Activated naive CD4-positive, alpha-beta T cell treated with anti-CD3 and anti-CD28 coated beads, Interleukin-2, amount 10 ng/mL, durations not matched to agents 7 days and 5 days (primary cell): Measurements from ENCODE around the gene COL25A1.

Experiments used
- CTCF ChIA-PET: fragments of 350-600 bp; sonication (Branson Sonifier 250); formaldehyde crosslinking; loops from one replicate; lab custom pipeline; 2021; ENCODE audit warnings: antibody characterized with exemption; lab: Charles Lee
- DNase-seq: peaks from one replicate; pipeline ENCODE4 v3.0.0-alpha.2; 2020
- H3K27ac Mint-ChIP-seq: one replicate; pipeline ENCODE4 v1.8.0; 2021; ENCODE audit warnings: mild to moderate bottlenecking, moderate library complexity, mixed read lengths
- H3K27me3 Mint-ChIP-seq: one replicate; pipeline ENCODE4 v1.8.0; 2021; ENCODE audit warnings: mild to moderate bottlenecking, mixed read lengths
- H3K36me3 Mint-ChIP-seq: one replicate; pipeline ENCODE4 v1.8.0; 2021; ENCODE audit warnings: mixed read lengths
- H3K4me1 Mint-ChIP-seq: one replicate; pipeline ENCODE4 v1.8.0; 2021; ENCODE audit warnings: mixed read lengths
- H3K4me3 Mint-ChIP-seq: one replicate; pipeline ENCODE4 v1.8.0; 2021; ENCODE audit warnings: mild to moderate bottlenecking, moderate library complexity, mixed read lengths
- H3K9me3 Mint-ChIP-seq: one replicate; pipeline ENCODE4 v1.8.0; 2021; ENCODE audit warnings: mixed read lengths

The COL25A1 gene

GRCh38 chr4:108830509-108831244 lies 471.8 kb downstream of the COL25A1 start:
- no peak for DNase-seq
- no peak overlapping the region for H3K4me3 Mint-ChIP-seq
- peaks cover 9% of the 10 kb centered on the region for H3K4me1 Mint-ChIP-seq
- H3K9me3 Mint-ChIP-seq: no peaks in the 10 kb centered on the region
- no peaks in the 10 kb centered on the region for H3K36me3 Mint-ChIP-seq
- H3K27ac Mint-ChIP-seq: no peak overlapping the region
- peaks cover 17% of the 10 kb centered on the region for H3K27me3 Mint-ChIP-seq
- CTCF ChIA-PET: interaction anchor here (1.0 kb wide), 1 partner anchor 17 kb away, joined by 4 read pairs; no protein-coding TSS in a partner anchor

- DNase-seq: no peak
- CTCF ChIA-PET: interaction anchor here (1.0 kb wide), 1 partner anchor 17 kb away, joined by 4 read pairs; no protein-coding TSS in a partner anchor
- H3K27ac Mint-ChIP-seq: no peak overlapping the region
- H3K4me1 Mint-ChIP-seq: peaks cover 9% of the 10 kb centered on the region
- H3K36me3 Mint-ChIP-seq: no peaks in the 10 kb centered on the region
- peaks cover 17% of the 10 kb centered on the region for H3K27me3 Mint-ChIP-seq
- H3K9me3 Mint-ChIP-seq: no peaks in the 10 kb centered on the region
- no peak overlapping the region for H3K4me3 Mint-ChIP-seq
These were observed 472.4 kb downstream of the COL25A1 start for GRCh38 chr4:108829966-108830492.

GRCh38 chr4:108828620-108829019 lies 473.8 kb downstream of the COL25A1 start:
- DNase-seq: no peak
- H3K9me3 Mint-ChIP-seq: no peaks in the 10 kb centered on the region
- H3K27me3 Mint-ChIP-seq: peaks cover 11% of the 10 kb centered on the region
- peaks cover 5% of the 10 kb centered on the region for H3K4me1 Mint-ChIP-seq
- no peaks in the 10 kb centered on the region for H3K36me3 Mint-ChIP-seq
- CTCF ChIA-PET: no interaction called here
- H3K4me3 Mint-ChIP-seq: no peak overlapping the region
- no peak overlapping the region for H3K27ac Mint-ChIP-seq

DNA sequence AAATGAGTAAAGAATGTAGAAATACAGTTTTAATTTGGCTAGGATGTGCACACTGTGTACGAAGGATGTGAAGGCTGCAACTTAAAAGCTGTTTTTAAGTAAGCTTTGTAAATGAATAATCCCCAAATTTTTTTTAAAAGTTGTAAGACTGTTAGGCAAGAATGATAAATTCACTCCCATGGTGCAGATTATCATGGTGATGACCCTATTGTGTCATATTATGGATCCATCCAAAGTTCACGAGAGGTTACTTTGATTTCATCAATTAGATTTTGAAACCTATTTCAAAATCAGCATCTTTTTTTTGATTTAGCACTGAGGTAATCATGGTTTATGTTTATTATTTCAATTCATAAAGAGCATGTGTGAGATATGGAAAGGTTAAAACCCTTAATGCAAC lies 476.7 kb downstream of the COL25A1 start:
- no peaks in the 10 kb centered on the region for H3K9me3 Mint-ChIP-seq
- no peaks in the 10 kb centered on the region for H3K36me3 Mint-ChIP-seq
- CTCF ChIA-PET: no interaction called here
- no peak overlapping the region for H3K27ac Mint-ChIP-seq
- peaks cover 4% of the 10 kb centered on the region for H3K4me1 Mint-ChIP-seq
- no peak for DNase-seq
- peaks cover 9% of the 10 kb centered on the region for H3K27me3 Mint-ChIP-seq
- H3K4me3 Mint-ChIP-seq: no peak overlapping the region

DNA sequence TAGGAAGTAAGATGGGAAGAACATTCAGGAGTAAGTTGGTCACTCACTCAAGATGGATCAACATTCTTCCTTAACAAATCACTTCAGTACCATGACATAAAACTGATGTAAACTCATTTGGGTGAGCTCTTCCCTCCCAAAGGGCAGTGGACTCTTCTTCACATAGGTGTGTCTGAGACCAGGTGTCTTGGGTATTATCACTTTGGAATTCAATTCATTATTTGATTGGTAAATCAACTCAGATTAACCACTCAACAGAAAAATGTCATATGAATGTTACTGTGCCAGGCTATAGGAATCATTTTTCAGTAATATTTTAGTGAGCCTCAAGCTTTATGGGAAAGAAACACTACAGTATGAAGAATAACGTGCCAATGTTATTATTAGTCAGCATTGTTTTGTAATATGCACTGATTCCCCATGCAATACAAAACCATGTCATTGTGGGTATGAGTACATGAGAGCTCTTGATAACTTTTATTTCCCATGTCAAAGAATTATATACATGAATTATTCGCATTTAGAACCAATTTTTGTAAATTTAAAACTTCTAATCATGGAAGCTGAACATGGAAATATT lies 481.0 kb downstream of the COL25A1 start:
- Mint-ChIP-seq H3K4me3 (no peak overlapping the region), H3K27ac (no peak overlapping the region), H3K27me3 (peaks cover 15% of the 10 kb centered on the region), H3K36me3 (no peaks in the 10 kb centered on the region), H3K9me3 (no peaks in the 10 kb centered on the region), H3K4me1 (no peaks in the 10 kb centered on the region)
- DNase-seq: no peak
- CTCF ChIA-PET: no interaction called here

DNA sequence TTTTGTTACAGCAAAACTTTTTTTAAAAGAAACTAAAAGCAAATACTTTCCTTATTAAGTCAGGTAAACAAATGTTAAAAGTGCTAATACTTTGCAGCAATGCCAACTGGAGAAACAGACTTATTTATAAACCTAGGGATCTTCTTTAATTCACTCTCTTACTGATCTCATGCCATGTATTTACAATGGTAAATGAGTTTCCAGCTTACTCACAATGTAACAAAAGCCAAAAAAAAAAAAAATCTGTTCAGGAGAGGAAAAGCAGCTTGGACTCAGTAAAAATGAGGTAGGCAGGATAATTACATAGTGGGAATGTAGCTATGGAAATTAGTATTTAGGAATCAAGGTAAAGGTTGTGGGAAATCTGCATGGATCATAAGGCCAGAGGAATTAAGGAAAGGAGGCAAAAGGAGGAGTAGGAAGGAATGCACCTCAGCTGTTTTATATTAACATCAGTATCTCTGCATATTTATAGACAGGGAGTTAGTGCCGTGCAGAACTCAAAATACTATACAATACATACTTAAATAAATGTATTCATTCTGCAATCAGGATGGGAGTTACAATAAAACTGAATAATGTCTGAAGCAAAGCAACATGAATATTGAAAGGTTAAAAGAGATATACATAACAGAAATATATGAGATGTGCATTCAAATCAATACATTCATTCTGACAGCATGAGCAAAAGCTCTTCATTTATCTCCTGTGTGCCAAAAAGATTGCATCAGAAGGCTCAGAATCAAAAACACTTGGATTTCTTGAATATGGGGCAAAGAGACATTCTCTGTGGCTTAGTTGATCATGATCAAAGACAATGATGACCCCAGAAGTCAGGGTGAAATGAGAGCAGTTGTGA lies 481.7 kb downstream of the COL25A1 start:
- Mint-ChIP-seq H3K36me3 (no peaks in the 10 kb centered on the region), H3K4me3 (no peak overlapping the region), H3K4me1 (no peaks in the 10 kb centered on the region), H3K9me3 (no peaks in the 10 kb centered on the region), H3K27ac (no peak overlapping the region), H3K27me3 (peaks cover 15% of the 10 kb centered on the region)
- CTCF ChIA-PET: no interaction called here
- no peak for DNase-seq

DNA sequence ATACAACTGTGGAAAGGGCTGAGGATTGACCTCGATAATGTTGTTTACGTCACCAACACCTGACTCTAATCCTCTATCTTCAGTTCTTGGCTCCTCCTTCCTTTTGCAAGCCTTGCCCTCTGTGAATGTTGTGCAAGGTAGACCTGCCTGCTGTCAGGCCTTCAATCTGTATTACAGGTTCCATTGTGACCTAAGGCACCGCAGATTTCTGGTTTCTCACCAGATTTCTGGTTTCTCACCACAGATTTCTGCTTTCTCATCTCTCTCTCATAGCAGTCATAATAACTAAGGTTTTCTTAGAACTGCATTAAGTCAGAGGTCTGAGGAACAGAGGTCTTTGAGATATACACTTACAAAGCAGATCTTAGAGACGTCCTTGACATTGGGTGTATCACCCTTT lies 488.1 kb downstream of the COL25A1 start:
- no peaks in the 10 kb centered on the region for H3K36me3 Mint-ChIP-seq
- no peaks in the 10 kb centered on the region for H3K4me1 Mint-ChIP-seq
- H3K27ac Mint-ChIP-seq: no peak overlapping the region
- H3K9me3 Mint-ChIP-seq: no peaks in the 10 kb centered on the region
- no peak overlapping the region for H3K4me3 Mint-ChIP-seq
- H3K27me3 Mint-ChIP-seq: peaks cover 11% of the 10 kb centered on the region
- CTCF ChIA-PET: no interaction called here
- DNase-seq: no peak

- no peak overlapping the region for H3K4me3 Mint-ChIP-seq
- no peaks in the 10 kb centered on the region for H3K4me1 Mint-ChIP-seq
- CTCF ChIA-PET: interaction anchor here (1.1 kb wide), 1 partner anchor 17 kb away, joined by 4 read pairs; no protein-coding TSS in a partner anchor
- no peaks in the 10 kb centered on the region for H3K36me3 Mint-ChIP-seq
- H3K27me3 Mint-ChIP-seq: peaks cover 7% of the 10 kb centered on the region
- H3K27ac Mint-ChIP-seq: no peak overlapping the region
- H3K9me3 Mint-ChIP-seq: no peaks in the 10 kb centered on the region
- no peak for DNase-seq
These were observed 489.2 kb downstream of the COL25A1 start for GRCh38 chr4:108813261-108813660.

- CTCF ChIA-PET: no interaction called here
- Mint-ChIP-seq H3K27ac (no peak overlapping the region), H3K36me3 (no peaks in the 10 kb centered on the region), H3K4me3 (no peak overlapping the region), H3K4me1 (no peaks in the 10 kb centered on the region), H3K27me3 (peaks cover 13% of the 10 kb centered on the region), H3K9me3 (no peaks in the 10 kb centered on the region)
- DNase-seq: no peak
These were observed 491.0 kb downstream of the COL25A1 start for GRCh38 chr4:108811486-108811885.

DNA sequence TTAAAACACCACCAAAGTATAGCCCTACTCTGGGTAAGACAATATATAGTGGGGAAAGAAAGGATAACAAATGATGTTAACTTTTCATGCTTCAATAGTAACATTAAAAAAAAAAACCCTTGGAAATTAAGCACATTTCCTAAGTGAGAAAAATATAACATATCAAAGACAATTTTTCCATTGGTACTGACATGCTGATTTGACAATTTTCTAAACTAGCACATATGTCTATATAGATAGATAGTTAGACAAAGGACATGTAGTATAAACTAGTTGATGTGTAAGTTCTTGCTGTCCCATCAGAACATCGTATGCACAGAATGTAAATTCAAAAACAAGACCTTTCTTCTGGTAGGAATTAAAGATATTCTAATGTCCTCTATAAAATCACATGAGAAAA lies 492.4 kb downstream of the COL25A1 start:
- no peaks in the 10 kb centered on the region for H3K36me3 Mint-ChIP-seq
- H3K4me3 Mint-ChIP-seq: no peak overlapping the region
- CTCF ChIA-PET: no interaction called here
- no peak for DNase-seq
- H3K27ac Mint-ChIP-seq: no peak overlapping the region
- peaks cover 13% of the 10 kb centered on the region for H3K27me3 Mint-ChIP-seq
- H3K9me3 Mint-ChIP-seq: no peaks in the 10 kb centered on the region
- no peaks in the 10 kb centered on the region for H3K4me1 Mint-ChIP-seq

DNA sequence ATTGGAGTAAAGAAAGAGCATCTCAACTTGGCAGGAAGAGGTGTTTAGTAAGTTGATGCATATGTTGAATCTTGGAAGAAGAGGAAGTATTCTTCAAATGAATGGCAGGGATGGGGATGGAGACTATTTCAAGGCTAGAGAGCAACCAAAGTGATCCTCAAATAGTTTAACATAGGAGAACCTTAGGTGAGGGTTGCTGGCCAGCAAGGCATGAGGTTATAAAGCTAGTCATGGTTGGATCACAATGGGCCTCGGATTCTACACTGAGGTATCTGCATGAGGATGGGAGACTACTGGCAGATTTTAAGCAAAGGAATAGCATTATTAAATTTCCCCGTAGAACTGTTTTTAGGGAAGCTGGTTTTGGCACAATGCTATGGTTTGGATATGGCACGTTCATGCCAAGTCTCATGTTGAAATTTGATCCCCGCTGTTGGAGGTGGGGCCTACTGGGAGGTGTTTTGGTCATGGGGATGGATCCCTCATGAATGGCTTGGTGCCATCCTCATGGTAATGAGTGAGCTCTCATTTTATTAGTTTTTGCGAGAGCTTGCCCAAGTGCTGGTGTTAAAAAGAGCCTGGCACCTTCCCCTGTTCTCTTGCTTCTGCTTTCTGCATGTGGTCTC lies 497.7 kb downstream of the COL25A1 start:
- CTCF ChIA-PET: no interaction called here
- no peak overlapping the region for H3K27ac Mint-ChIP-seq
- no peaks in the 10 kb centered on the region for H3K4me1 Mint-ChIP-seq
- peaks cover 6% of the 10 kb centered on the region for H3K27me3 Mint-ChIP-seq
- no peaks in the 10 kb centered on the region for H3K9me3 Mint-ChIP-seq
- H3K36me3 Mint-ChIP-seq: no peaks in the 10 kb centered on the region
- no peak for DNase-seq
- H3K4me3 Mint-ChIP-seq: no peak overlapping the region

- H3K4me1 Mint-ChIP-seq: no peaks in the 10 kb centered on the region
- H3K36me3 Mint-ChIP-seq: no peaks in the 10 kb centered on the region
- H3K4me3 Mint-ChIP-seq: no peak overlapping the region
- no peaks in the 10 kb centered on the region for H3K9me3 Mint-ChIP-seq
- no peaks in the 10 kb centered on the region for H3K27me3 Mint-ChIP-seq
- DNase-seq: no peak
- CTCF ChIA-PET: no interaction called here
- no peak overlapping the region for H3K27ac Mint-ChIP-seq
These were observed 503.2 kb downstream of the COL25A1 start for GRCh38 chr4:108799306-108799705.

DNA sequence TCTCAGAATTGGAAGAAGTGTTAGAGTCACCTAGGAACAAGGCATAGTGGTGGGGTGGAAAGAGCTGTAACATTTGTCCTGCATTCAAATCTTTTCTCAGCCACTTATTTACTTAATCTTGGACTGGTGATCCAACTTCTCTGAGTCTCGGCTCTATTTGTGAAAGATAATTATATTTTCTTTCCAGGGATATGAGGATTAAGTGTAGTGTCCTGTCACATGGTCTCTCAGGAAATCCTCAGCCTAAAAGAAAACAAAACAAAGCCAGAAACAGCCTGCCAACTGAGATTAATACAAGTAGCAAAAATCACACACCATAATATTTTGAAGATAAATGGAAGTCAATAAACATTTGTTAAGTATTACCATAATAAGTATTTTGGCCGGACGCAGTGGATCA lies 506.3 kb downstream of the COL25A1 start:
- no peaks in the 10 kb centered on the region for H3K4me1 Mint-ChIP-seq
- no peak overlapping the region for H3K4me3 Mint-ChIP-seq
- CTCF ChIA-PET: no interaction called here
- no peak overlapping the region for H3K27ac Mint-ChIP-seq
- peaks cover under 1% of the 10 kb centered on the region for H3K27me3 Mint-ChIP-seq
- H3K36me3 Mint-ChIP-seq: no peaks in the 10 kb centered on the region
- DNase-seq: no peak
- H3K9me3 Mint-ChIP-seq: no peaks in the 10 kb centered on the region

DNA sequence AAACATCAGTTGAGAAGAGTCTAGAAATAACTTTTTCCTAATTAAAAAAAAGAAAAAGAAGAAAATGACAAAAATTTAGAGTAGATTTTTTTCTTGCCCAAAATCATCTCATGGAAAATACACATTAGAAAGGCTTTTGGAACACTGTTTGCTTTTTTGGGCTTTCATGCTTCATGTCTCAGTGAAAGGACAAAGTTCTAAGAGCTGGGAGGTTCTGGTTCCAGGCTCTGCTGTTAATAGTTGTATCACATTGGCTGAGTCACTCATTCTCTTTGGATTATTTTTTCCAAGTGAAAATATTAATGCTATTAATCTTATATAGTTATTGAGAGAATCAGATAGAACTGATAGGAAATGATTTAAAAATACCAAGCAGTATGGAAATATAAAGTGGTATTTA lies 506.7 kb downstream of the COL25A1 start:
- Mint-ChIP-seq H3K4me3 (no peak overlapping the region), H3K36me3 (no peaks in the 10 kb centered on the region), H3K4me1 (no peaks in the 10 kb centered on the region), H3K27ac (no peak overlapping the region), H3K27me3 (peaks cover 5% of the 10 kb centered on the region), H3K9me3 (no peaks in the 10 kb centered on the region)
- no peak for DNase-seq
- CTCF ChIA-PET: no interaction called here
